Astrocyte (in vitro differentiated cells and primary cell): ENCODE results near the gene COL23A1.

Experiments
- CTCF ChIP-seq: IDR thresholded peaks from 2 replicates; pipeline ENCODE4 v1.5.1; 2011; ENCODE audit warnings: low read depth, mild to moderate bottlenecking, inconsistent platforms, low read length, moderate library complexity; ENCODE audit not compliant: insufficient read depth
- EZH2 ChIP-seq: IDR thresholded peaks from 2 replicates; pipeline ENCODE4 v1.6.1; 2012; ENCODE audit warnings: mild to moderate bottlenecking, low read length, inconsistent platforms; ENCODE audit not compliant: insufficient read depth

DNA sequence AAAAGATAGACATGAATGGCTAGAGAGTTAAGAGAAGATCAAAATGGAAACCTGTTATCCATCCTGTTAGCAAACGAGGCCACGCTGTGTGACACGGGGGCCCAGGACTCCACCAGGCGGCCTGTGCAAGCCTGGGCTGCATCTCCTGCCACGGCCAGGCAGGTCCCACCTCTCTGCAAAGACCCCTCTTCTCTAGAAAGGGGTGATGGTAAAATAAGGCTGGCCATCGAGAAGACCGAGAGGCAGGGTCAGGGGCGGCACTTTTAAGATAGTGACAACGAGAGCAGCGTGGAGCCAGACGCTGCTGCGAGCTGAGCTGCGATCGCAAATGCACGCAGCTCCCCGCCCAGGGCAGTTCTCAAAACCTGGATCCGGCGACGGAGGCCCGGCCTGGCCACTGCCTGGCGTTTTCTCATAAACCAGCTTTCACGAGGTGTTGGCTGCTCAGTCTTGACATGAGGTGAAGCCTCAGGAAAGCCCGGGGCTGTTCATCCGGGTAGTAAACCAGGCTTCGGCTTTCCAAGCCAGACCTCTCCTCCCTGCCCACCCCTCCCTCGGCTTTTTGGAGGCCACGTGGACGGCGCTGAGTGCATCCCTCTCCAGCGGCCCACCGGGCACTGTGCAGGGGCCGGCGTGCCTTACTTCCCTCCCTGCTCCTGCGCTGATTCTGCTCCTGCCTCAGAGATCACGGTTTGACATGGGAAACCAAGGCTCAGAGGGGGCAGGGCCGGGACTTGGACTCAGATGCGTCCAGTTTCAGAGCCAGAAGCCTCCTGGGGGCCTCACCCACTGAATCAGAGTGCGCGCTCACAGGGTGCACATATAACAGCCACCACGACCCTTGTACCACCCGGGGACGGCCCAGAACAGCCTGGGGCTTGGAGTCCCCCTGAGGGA, 206.0 kb downstream of the COL23A1 start:
- TF ChIP-seq CTCF (no peak), EZH2 (no peak)
